A549 treated with GW870086 at 1 μM for 4 hours (cell line): ENCODE data around the gene PIEZO1. TPM values are rescaled to one million over a fixed set of nuclear protein-coding genes. Genes with fewer than 3 reads are reported as not detected.

Experiments
- total RNA-seq: library from RNA; stranded (reverse); fragments of 200-300 nt; extraction: Qiagen RNA extraction; gene quantifications from 5 replicates; pipeline ENCODE4 v1.2.3, GENCODE V29; 2022; ENCODE audit warnings: low read depth

Gene PIEZO1, protein sequence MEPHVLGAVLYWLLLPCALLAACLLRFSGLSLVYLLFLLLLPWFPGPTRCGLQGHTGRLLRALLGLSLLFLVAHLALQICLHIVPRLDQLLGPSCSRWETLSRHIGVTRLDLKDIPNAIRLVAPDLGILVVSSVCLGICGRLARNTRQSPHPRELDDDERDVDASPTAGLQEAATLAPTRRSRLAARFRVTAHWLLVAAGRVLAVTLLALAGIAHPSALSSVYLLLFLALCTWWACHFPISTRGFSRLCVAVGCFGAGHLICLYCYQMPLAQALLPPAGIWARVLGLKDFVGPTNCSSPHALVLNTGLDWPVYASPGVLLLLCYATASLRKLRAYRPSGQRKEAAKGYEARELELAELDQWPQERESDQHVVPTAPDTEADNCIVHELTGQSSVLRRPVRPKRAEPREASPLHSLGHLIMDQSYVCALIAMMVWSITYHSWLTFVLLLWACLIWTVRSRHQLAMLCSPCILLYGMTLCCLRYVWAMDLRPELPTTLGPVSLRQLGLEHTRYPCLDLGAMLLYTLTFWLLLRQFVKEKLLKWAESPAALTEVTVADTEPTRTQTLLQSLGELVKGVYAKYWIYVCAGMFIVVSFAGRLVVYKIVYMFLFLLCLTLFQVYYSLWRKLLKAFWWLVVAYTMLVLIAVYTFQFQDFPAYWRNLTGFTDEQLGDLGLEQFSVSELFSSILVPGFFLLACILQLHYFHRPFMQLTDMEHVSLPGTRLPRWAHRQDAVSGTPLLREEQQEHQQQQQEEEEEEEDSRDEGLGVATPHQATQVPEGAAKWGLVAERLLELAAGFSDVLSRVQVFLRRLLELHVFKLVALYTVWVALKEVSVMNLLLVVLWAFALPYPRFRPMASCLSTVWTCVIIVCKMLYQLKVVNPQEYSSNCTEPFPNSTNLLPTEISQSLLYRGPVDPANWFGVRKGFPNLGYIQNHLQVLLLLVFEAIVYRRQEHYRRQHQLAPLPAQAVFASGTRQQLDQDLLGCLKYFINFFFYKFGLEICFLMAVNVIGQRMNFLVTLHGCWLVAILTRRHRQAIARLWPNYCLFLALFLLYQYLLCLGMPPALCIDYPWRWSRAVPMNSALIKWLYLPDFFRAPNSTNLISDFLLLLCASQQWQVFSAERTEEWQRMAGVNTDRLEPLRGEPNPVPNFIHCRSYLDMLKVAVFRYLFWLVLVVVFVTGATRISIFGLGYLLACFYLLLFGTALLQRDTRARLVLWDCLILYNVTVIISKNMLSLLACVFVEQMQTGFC (N-terminal part only)
- total RNA-seq: 110 to 147 TPM (median 137 TPM) in 5 replicates

DNA sequence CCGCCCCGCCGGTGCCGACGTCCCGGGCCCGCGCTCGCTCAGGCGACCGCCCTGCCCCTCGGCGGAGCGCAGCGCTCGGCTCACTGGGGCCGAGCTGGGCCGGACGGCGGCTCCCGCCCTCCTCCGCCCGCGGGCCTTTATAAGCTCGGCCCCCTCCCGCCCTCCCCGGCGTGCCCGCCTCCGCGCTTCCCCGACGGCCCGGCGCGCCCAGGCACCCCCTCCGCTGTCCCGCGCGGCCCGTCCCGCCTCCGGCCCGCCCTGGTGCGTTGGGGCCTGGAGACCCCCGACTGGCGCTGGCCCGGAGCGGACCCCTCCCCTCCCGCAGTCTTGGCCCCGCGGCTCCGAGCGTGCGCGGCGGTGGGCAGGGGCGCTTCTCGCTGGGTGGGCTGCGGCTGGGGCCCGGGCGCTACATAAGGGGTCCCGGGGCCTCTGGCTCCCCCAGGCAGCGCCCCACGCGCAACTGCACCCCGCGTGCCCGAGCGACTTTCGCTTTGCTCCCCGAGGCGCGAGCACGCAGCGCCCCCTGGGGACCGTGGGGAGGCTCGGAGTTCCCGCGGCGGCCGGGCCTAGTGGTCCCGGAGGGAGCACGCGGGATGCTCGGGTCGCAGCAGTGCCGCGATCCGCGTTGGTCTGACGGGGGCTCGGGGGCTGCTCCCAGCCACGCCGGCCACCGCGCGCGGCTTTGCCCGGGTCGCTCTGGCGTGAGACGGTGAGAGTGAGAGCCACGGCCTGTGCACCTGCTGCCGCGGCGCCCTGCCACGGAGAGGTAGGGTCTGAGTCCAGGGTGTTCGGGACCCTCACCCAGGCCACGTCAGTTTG, at the start of gene PIEZO1:
Gene PIEZO1, minus strand, starts transcription at position 115 of the 819 bp plus-strand sequence. CDS start 256 bp downstream, outside the sequence.

DNA sequence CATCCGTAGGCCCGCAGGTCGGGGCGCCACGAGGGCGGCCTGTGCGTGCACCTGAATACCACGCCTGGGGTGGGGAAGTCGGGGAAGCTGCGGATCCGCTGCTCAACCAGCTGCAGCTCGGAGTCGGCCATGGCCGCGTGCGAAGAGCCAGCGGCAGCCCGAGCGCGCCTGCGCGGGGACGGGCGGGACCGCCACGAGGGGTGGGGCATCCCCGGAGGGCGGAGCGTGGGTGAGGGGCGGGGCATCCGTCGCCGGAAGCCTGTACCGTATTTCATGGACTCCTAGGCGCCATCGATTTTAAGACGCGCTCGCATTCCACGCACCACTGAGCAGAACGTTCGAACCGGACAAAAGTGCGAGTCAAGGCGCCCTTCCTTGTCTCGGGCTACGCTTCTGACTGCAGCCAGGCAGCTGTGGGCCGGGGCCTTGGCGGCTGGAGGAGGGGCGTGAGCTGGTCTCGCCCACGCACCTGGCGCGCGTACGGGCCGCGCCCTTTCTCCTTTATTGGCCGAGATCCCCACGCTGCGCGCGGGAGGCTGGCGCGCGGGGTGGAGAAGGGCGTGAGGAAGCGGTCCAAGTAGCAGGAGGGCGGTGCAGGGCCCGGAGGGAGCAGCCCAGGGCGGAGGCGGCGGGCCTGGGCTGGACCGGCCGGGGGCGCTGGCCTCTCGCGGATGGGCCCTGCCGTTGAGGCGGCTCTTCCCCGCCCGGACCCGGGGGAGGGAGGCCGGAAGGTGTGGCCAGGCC, 26.9 kb upstream of the PIEZO1 start, which contains the start of gene APRT:
Gene APRT, minus strand, starts transcription at position 160 of the 744 bp plus-strand sequence. Its CDS starts 29 bp downstream, at position 131.

DNA sequence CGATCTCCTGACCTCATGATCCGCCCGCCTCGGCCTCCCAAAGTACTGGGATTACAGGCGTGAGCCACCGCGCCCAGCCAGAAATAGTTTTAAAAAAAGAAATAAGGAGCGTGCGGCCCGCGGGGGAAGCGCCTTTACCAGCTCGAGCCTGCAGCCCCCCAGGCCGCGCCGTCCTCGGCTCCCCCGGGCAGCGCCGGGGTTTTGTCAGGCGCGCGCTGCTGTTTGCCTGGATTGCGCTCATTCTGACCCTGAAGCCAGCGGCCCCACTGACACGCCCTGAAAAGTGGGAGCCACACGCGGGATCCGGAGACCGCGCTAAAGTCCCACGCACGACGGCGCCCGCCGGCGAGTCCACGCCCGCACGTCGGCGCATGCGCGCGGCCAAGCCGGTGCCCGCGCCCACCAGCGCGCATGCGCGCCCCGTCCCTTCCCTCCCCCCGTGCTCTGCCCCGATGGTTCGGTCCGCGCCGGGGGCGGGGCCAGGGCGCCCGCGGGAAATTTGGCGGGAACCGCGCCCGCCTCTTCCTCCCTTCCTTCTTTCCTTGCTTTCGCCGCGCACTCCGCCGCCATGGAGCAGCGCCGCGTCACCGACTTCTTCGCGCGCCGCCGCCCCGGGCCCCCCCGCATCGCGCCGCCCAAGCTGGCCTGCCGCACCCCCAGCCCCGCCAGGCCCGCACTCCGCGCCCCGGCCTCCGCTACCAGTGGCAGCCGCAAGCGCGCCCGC, 18.4 kb upstream of the PIEZO1 start, which contains the start of gene CDT1:
Gene CDT1, plus strand, starts transcription at position 526 of the 724 bp plus-strand sequence. Its CDS starts 43 bp downstream, at position 569.

DNA sequence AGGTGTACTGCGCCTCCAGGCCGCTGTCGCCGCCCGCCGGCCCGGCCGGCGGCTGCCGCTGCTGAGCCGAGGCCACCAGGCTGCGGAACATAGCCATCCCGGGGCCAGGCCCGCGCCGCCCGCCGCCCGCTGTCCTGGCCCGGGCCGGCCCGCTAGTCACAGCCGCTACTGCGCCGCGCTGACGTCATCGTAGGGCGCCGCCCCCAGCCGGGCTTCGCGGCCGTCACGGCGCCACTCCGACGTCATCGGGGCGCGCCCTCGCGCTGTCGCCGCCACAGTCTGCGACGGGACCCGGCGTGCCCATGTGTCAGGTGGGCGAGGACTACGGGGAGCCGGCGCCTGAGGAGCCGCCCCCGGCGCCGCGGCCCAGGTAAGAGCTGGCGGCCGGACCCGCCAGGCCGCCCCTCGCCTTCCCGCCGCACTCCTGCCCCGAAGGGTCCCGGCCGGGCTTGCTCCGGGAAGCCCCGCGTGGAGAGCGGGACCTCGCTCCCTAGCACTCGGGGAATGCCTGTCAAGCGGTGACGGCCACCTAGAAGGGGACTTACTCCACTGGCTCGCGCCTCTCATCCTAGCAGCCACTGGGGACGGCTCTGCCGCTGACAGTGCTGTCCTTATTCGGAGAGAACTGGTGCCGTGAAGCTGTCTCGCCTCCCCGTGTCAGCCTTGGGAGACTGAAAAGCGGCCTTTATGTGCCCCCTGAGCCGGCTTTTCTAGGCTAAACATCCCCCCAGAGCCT, 78.6 kb downstream of the PIEZO1 start, which contains the start of the genes CTU2 and RNF166:
Gene CTU2, plus strand, starts transcription at position 275 of the 736 bp plus-strand sequence. Its CDS starts 28 bp downstream, at position 303.
Gene RNF166, minus strand, starts transcription at position 180 of the 736 bp plus-strand sequence. Its CDS starts 83 bp downstream, at position 97.

DNA sequence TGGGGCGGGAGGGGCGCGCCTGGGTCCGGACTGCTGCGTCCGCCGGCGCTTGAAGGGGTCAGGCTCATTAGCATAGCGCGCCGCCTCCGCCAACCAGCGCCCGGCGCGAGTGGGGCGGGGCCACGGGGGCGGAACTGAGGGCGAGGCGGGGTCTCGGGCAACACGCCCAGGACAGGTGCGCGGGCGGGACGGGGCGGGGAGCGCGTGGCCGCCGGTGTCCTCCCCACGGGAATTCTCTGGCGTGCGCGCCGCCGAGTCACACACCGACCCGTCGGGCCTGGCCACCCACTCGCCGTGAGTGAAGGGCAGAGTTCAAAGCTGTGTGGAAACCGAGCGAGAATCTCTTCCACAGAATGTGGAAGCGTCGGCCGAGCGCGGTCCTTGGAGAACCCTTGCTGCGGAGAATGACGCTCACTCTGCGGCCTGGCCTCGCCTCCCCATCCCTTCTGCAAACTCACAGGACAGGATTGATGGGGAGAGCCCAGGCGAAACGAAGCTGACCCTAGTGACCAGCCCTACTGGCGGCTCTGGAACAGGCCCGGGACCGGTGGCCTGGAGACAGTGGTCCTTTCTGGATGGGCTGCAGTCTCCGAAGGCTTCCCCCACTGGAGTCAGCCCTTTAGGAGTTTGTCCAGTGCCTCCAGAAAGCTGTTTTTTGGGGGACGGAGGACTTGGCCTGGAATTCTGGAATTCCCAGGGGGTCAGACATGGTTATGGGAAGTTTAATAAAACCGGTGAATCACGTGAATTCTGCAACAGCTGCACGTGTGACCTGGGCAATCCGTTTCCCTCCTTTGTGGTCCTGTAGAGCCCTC, 98.4 kb downstream of the PIEZO1 start, which contains the start of gene SNAI3:
Gene SNAI3, minus strand, starts transcription at position 69 of the 815 bp plus-strand sequence. CDS start 101 bp downstream, outside the sequence.

Other genes with a start within 250 kb of the PIEZO1 start
- 41.8 to 48.8 TPM (median 47.6 TPM) in 5 replicates for gene ZC3H18, start 214.8 kb downstream of the PIEZO1 start, total RNA-seq
- not detected in 5 replicates for gene IL17C, start 146.6 kb downstream of the PIEZO1 start, total RNA-seq
- gene CYBA, start 134.2 kb downstream of the PIEZO1 start, total RNA-seq: 267 to 301 TPM (median 293 TPM) in 5 replicates
- gene MVD, start 122.1 kb downstream of the PIEZO1 start, total RNA-seq: 16.6 to 23.1 TPM (median 20.2 TPM) in 5 replicates
- gene SNAI3, start 98.7 kb downstream of the PIEZO1 start, total RNA-seq: 0.08 to 0.32 TPM (median 0.17 TPM) in 4 of 5 replicates, not detected in the other
- 11.3 to 17.7 TPM (median 17.4 TPM) in 5 replicates for gene RNF166, start 78.8 kb downstream of the PIEZO1 start, total RNA-seq
- 25.4 to 36.2 TPM (median 33.3 TPM) in 5 replicates for gene CTU2, start 78.7 kb downstream of the PIEZO1 start, total RNA-seq
- 25.6 to 32.0 TPM (median 29.9 TPM) in 5 replicates for gene CDT1, start 18.6 kb upstream of the PIEZO1 start, total RNA-seq
- 310 to 457 TPM (median 407 TPM) in 5 replicates for gene APRT, start 26.7 kb upstream of the PIEZO1 start, total RNA-seq
- gene GALNS, start 71.7 kb upstream of the PIEZO1 start, total RNA-seq: 33.8 to 47.9 TPM (median 47.0 TPM) in 5 replicates
- 101 to 127 TPM (median 106 TPM) in 5 replicates for gene TRAPPC2L, start 71.9 kb upstream of the PIEZO1 start, total RNA-seq
- not detected in 5 replicates for gene PABPN1L, start 81.4 kb upstream of the PIEZO1 start, total RNA-seq
- gene CBFA2T3, start 192.0 kb upstream of the PIEZO1 start, total RNA-seq: 0.27 to 0.81 TPM (median 0.43 TPM) in 5 replicates